Gastroesophageal sphincter (tissue), 4 donors: ENCODE results near the gene PMAIP1. TPM values are rescaled to one million over a fixed set of nuclear protein-coding genes. Genes with fewer than 3 reads are reported as not detected.

Experiments used
- ATAC-seq: fragments of 150-250 bp; one replicate; pipeline ENCODE4 v1.9.1; 2016; ENCODE audit warnings: mild to moderate bottlenecking, moderate library complexity
- H3K27ac ChIP-seq, 4 donors: fragments of 200-600 bp; sonication (generic) in 3 of 4; 1 replicate in 3 of 4; 2 replicates in 1 of 4; pipeline ENCODE4 v1.5.1; 2016 to 2019
- H3K27me3 ChIP-seq: fragments of 200-600 bp; sonication (generic); one replicate; pipeline ENCODE4 v1.5.1; 2019
- H3K36me3 ChIP-seq, 2 donors: fragments of 200-600 bp; sonication (generic); one replicate each; pipeline ENCODE4 v1.5.1; 2019; ENCODE audit warnings: control low read depth in 1 of 2
- H3K4me1 ChIP-seq, 3 donors: fragments of 200-600 bp; sonication (generic); 1 replicate in 2 of 3; 2 replicates in 1 of 3; pipeline ENCODE4 v1.5.1; 2016 to 2019; ENCODE audit warnings: control low read depth in 2 of 3
- H3K4me3 ChIP-seq, 2 donors: fragments of 200-600 bp; sonication (generic); one replicate each; pipeline ENCODE4 v1.5.1; 2019; ENCODE audit warnings: mild to moderate bottlenecking in 1 of 2, moderate library complexity in 1 of 2
- H3K9me3 ChIP-seq, 3 donors: fragments of 200-600 bp; sonication (generic); one replicate each; pipeline ENCODE4 v1.5.1; 2017 to 2019; ENCODE audit warnings: control low read depth in 2 of 3
- EP300 ChIP-seq: sonication (generic); formaldehyde crosslinking; IDR thresholded peaks from one replicate; pipeline ENCODE4 v1.6.1; 2017; ENCODE audit warnings: antibody characterized with exemption, mild to moderate bottlenecking
- POLR2A ChIP-seq, 2 donors: fragments of 450-650 bp; IDR thresholded peaks; one replicate each; pipeline ENCODE4 v1.6.1; 2017; ENCODE audit warnings: antibody characterized with exemption in 2 of 2, mild to moderate bottlenecking in 2 of 2, moderate library complexity in 1 of 2
- POLR2AphosphoS5 ChIP-seq: sonication (generic); formaldehyde crosslinking; IDR thresholded peaks from one replicate; pipeline ENCODE4 v1.6.1; 2017; ENCODE audit warnings: antibody characterized with exemption
- WGBS, 2 donors: methylation state at CpG; one replicate each; pipeline ENCODE4 v1.1.5; 2018; ENCODE audit warnings: low coverage in 1 of 2; 5-methylcytosine and 5-hydroxymethylcytosine counted together
- total RNA-seq, 4 donors: library from RNA; depleted of rRNA; stranded (reverse); fragments of >200 nt; gene quantifications; one replicate each; pipeline ENCODE4 v1.1.0, GENCODE V29; 2016
- TF ChIP-seq, protein P1 (sequence below), 4 experiments: fragments of 200-600 bp in 2 of 4; fragments of 450-650 bp in 2 of 4; sonication (generic) in 1 of 4; IDR thresholded peaks; one replicate each; pipeline ENCODE4 v1.5.1; 2017 to 2019; ENCODE audit warnings: antibody characterized with exemption in 4 of 4, mild to moderate bottlenecking in 2 of 4, moderate library complexity in 2 of 4

PMAIP1 gene
- total RNA-seq, 4 donors from 2014 or later: 1.2 to 2.7 (median 1.3) TPM; not detected in 1

DNA sequence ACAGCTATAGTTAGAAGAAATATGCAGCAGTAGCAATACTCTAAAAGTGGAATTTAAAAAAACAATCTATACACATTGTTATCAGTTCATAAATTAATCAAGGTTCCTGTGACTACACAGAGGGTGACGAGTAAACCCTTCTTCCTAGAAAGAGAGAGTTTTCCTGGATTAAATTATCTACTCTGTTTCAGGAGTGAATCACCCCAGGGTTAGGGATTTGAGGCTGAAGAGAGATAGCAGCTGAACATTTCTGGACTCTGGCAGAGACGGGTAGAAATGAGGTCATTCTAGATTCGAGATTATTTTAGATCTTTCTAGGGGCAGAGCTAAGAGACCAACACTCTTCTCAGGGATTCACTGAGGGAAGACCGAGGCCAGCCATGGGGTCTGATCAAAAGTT, 38.8 kb upstream of the PMAIP1 start:
- H3K27me3 ChIP-seq: peaks cover 18% of the 10 kb centered on the region
- no peaks in the 10 kb centered on the region for H3K4me1 ChIP-seq
- no peak for ATAC-seq
- no peak overlapping the region for H3K4me3 ChIP-seq
- TF ChIP-seq POLR2AphosphoS5: no peak
- TF ChIP-seq, protein P1, sequence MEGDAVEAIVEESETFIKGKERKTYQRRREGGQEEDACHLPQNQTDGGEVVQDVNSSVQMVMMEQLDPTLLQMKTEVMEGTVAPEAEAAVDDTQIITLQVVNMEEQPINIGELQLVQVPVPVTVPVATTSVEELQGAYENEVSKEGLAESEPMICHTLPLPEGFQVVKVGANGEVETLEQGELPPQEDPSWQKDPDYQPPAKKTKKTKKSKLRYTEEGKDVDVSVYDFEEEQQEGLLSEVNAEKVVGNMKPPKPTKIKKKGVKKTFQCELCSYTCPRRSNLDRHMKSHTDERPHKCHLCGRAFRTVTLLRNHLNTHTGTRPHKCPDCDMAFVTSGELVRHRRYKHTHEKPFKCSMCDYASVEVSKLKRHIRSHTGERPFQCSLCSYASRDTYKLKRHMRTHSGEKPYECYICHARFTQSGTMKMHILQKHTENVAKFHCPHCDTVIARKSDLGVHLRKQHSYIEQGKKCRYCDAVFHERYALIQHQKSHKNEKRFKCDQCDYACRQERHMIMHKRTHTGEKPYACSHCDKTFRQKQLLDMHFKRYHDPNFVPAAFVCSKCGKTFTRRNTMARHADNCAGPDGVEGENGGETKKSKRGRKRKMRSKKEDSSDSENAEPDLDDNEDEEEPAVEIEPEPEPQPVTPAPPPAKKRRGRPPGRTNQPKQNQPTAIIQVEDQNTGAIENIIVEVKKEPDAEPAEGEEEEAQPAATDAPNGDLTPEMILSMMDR (IDR thresholded peaks at IDR 0.05): no peak
- no peak for TF ChIP-seq EP300
- TF ChIP-seq POLR2A (IDR thresholded peaks at IDR 0.05): no peak
- 58 to 100% methylated on average over 2 to 4 of the region's 4 CpGs for WGBS, 2 donors
- no peaks in the 10 kb centered on the region for H3K9me3 ChIP-seq
- no peaks in the 10 kb centered on the region for H3K36me3 ChIP-seq
- no peak overlapping the region for H3K27ac ChIP-seq

DNA sequence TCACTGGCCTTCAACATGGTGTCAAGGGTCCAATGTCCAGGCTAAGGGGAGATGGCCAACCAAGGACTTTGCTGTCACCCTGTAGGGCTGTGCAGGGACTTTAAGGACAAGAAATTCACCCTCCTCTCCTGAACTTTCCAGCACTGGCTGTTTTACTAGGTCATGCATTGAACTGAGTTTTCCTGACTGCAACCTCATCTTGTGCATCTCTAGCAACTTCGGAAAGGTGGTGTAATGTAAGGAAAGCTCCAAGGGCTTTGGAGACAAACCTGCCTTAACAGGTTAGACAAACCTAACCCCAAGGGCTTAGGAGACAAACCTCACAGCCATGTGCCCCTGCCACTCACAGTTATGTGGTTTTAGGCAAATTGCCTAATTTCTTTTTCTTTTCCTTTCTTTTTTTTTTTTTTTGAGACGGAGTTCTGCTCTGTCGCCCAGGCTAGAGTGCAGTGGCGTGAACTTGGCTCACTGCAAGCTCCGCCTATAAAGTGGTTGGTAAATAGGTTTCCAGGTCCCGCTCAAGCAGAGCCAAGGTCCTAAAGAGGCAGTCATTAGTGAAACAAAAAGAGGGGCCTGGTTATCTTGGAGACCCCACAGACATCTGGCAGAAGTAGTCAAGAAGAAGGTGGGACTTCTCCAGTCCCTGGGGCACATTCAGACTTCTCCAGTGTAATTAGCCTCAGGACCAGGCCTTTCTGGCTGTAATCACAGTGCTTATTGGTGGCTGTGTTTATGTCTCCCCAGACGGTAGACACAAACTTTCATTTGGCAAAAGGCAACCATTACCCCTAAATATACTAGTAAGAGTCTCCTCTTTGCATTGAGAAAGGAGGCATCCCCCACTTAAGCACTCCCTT, 37.6 kb upstream of the PMAIP1 start:
- peaks cover 18% of the 10 kb centered on the region for H3K27me3 ChIP-seq
- H3K36me3 ChIP-seq: no peaks in the 10 kb centered on the region
- H3K4me3 ChIP-seq: no peak overlapping the region
- TF ChIP-seq, protein P1 (IDR thresholded peaks at IDR 0.05): no peak
- TF ChIP-seq POLR2AphosphoS5: no peak
- no peak for TF ChIP-seq EP300
- TF ChIP-seq POLR2A (IDR thresholded peaks at IDR 0.05): no peak
- no peak for ATAC-seq
- WGBS, 2 donors: 48 to 64% methylated on average over 2 to 7 of the region's 7 CpGs
- H3K4me1 ChIP-seq: no peaks in the 10 kb centered on the region
- H3K27ac ChIP-seq: no peak overlapping the region
- H3K9me3 ChIP-seq: no peaks in the 10 kb centered on the region

DNA sequence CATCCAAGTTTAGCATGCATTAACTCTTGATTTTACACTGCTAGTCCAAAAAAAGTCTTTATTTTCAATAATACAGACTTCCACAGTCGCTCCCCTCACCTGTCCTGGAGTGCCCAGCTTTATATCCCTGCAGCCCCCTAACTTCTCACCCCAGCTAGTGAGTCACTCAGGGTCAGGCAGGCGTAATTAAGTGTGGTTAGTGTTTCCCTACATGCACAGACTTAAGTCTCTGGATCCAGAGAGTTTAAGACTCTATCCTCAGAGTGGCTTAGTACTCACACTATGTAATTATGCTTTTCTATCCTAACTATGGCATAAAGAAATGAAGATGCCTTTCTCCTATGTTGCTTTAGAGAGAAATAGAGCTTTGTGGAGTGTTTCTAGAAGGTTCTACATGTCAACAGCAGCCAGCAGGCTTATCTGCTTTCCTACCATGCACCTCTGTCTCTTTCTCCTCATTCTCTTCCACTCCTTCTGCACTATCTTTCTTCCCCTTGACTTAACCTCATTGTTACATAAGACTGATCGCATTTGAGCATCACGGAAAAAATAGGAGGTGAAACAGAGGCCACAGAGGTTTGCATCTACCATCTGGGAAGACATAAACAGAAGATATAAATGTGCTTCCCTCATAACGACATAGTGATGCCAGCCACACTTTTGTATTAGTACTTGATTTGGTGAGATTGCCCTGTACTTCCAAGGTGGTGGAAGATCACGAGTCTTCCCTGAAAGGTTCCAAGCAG, 34.4 kb upstream of the PMAIP1 start:
- 51 to 82% methylated on average over 6 of the region's 6 CpGs for WGBS, 2 donors
- Histone ChIP-seq H3K36me3 (no peaks in the 10 kb centered on the region), H3K4me1 (no peaks in the 10 kb centered on the region), H3K4me3 (no peak overlapping the region), H3K27me3 (peaks cover 18% of the 10 kb centered on the region), H3K9me3 (no peaks in the 10 kb centered on the region), H3K27ac (no peak overlapping the region)
- ATAC-seq: no peak
- TF ChIP-seq EP300 (no peak), POLR2AphosphoS5 (no peak), POLR2A (IDR thresholded peaks at IDR 0.05) (no peak)
- TF ChIP-seq, protein P1 (IDR thresholded peaks at IDR 0.05): no peak

DNA sequence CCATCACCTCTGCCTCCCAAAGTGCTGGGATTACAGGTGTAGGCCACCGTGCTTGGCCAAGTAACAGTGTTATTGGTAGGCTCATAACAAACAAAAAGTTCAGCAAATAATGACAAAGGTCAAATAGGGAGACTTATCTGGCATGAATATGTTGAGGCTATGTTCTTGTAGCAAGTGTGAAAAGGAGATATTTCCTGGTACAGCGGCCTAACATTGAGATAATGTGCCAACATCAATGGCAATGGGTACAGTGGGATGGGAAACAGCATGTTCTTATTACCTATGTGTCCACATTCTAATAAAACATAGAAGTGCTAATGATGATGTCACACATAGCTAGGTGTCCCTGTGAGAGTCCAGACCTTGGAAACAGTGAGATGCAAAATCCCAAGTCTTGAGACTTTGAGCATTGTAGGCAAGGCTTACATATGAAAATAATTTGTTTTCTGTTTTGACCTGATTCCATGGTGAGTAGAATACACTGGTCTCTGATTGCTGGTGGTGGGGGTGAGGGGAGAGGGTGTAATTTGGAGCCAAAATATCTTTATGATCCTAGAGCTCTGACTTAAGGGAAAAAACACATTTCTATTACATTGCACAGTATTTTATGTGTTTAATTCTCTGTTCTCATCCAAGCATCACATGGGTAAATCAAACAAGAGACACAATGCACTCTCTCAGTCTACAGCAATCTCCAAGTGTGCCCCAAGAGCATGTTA, 33.1 kb upstream of the PMAIP1 start:
- Histone ChIP-seq H3K36me3 (no peaks in the 10 kb centered on the region), H3K27me3 (peaks cover 18% of the 10 kb centered on the region), H3K9me3 (no peaks in the 10 kb centered on the region), H3K27ac (no peak overlapping the region), H3K4me3 (no peak overlapping the region), H3K4me1 (no peaks in the 10 kb centered on the region)
- TF ChIP-seq, protein P1 (IDR thresholded peaks at IDR 0.05): no peak
- TF ChIP-seq POLR2AphosphoS5: no peak
- no peak for TF ChIP-seq EP300
- no peak for TF ChIP-seq POLR2A (IDR thresholded peaks at IDR 0.05)
- ATAC-seq: no peak
- 85 to 100% methylated on average over 1 to 2 of the region's 2 CpGs for WGBS, 2 donors
